Caki2 (cell line): ENCODE data around the gene QSOX2. TPM values are rescaled to one million over a fixed set of nuclear protein-coding genes. Genes with fewer than 3 reads are reported as not detected.

Experiments
- DNase-seq: peaks from one replicate; pipeline ENCODE4 v3.0.0-alpha.2; 2015; ENCODE audit warnings: low read depth
- in situ Hi-C: cut with HindIII; loops from 2 replicates; pipeline ENCODE4 v1.10.0; 2016; ENCODE audit warnings: low sequenced_read_pairs, low pct_unique_long_range_greater_than_20kb, mixed read lengths
- total RNA-seq: library from RNA; depleted of rRNA; stranded (reverse); fragments of >200 nt; shearing (Covaris generic); gene quantifications from 2 replicates; pipeline ENCODE4 v1.2.3, GENCODE V29; 2014; ENCODE audit warnings: low replicate concordance; rRNA removed

QSOX2 gene, protein sequence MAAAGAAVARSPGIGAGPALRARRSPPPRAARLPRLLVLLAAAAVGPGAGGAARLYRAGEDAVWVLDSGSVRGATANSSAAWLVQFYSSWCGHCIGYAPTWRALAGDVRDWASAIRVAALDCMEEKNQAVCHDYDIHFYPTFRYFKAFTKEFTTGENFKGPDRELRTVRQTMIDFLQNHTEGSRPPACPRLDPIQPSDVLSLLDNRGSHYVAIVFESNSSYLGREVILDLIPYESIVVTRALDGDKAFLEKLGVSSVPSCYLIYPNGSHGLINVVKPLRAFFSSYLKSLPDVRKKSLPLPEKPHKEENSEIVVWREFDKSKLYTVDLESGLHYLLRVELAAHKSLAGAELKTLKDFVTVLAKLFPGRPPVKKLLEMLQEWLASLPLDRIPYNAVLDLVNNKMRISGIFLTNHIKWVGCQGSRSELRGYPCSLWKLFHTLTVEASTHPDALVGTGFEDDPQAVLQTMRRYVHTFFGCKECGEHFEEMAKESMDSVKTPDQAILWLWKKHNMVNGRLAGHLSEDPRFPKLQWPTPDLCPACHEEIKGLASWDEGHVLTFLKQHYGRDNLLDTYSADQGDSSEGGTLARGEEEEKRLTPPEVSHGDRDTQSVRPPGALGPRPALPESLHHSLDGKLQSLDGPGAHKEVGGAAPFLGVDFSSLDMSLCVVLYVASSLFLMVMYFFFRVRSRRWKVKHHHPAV
- 16.4 and 39.3 TPM in 2 replicates for total RNA-seq

DNA sequence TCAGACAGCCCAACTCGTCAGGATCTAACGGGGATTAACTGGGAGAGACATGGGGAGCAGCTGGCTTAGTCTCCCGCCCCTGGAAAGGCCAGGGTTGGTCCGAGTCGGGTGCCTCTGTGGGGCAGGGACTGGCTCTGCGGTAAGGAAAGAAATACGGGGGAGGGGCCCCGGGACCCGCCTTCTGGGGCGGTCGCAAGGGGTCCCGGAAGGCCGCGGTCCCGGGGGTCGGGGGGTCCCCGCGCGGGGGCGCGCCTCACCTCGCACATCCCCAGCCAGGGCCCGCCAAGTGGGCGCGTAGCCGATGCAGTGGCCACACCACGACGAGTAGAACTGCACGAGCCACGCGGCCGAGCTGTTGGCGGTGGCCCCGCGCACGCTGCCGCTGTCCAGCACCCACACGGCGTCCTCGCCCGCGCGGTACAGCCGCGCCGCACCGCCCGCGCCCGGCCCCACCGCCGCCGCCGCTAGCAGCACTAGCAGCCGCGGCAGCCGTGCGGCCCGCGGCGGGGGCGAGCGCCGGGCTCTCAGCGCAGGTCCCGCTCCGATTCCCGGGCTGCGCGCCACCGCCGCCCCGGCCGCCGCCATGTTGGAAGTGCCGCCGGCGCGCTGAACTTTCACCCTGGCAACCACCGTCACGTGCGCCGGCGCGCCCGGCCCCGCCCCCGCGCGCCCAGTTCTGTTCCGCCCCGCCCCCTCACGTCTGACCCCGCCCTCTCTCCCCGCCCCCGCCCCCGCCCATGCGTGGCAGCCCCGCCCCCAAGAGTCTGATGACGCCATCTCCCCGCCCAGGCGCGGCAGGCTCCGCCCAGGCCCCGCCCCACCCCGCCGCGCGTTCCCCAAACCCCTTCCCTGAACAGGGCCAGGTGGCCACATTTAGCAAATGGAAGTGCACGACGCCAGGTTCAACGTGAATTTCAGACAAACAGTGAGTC, at the start of gene QSOX2:
TSS of gene QSOX2 (minus strand) at position 594 of the 932 bp plus-strand sequence. CDS start at position 585, 9 bp downstream.
- in situ Hi-C loops = no loop called here
- peak; percentile 34 for DNase-seq

DNA sequence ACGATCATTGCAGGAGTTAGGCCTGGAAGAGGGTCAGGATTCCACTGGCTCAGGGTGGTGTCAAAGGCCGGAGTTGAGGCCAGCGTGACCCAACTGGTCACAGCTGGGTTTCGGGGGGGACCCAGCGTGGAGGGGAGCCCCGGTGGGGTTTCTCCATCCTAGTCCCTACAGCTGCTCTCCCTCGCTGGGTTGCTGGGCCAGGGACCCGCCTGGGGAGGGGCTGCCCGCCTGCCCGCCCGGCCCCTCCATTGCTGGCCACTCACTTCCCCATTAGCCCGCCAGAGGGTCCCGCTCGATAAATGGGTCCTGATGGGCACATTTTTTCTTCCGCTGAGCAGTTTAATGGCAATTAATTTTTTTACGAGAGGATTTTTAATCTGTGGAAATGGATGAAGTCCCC, 49.4 kb upstream of the QSOX2 start:
- in situ Hi-C loops = no loop called here
- DNase-seq = no peak

DNA sequence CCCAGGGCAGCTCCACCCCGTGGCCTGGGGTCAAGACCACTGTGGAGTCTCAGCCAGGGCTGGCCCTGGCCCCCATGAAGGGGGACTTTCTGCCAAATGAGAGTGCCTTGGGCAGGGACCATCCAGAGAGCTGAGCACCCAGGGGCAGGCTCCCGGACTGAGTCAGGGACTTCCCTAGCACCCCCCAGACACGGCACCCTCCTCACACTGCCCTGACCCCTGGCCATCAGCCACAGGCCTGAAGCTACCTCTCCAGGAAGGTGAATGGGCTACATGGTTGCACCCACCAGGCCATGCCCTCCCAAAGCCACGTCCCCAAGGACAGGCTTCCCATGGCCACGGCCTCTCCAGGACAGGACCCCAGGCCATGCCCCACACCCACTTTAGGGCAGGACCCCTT, 48.8 kb upstream of the QSOX2 start:
- in situ Hi-C loops = no loop called here
- DNase-seq = no peak

DNA sequence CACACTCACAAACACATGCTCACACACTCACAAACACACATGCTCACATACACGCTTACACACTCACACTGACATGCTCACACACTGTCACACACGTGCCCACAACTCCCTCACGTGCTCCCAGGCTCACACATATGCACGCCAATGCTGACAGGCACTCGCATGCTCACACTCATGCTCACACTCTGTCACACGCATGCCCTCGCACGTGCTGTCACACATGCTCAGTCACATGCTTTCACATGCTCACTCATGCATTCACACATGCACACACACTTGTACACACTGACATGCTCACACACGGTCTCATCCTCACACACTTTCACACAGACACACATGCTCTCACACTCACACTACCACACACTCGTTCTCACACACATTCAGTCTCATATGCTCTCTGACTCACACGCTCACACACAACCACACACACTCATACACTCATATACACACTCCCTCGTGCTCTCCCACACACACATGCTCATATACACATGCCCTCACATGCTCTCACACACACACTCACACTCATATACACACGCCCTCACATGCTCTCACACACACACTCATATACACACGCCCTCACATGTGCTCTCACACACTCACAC, 48.0 kb upstream of the QSOX2 start:
- DNase-seq = no peak
- in situ Hi-C loops = no loop called here

DNA sequence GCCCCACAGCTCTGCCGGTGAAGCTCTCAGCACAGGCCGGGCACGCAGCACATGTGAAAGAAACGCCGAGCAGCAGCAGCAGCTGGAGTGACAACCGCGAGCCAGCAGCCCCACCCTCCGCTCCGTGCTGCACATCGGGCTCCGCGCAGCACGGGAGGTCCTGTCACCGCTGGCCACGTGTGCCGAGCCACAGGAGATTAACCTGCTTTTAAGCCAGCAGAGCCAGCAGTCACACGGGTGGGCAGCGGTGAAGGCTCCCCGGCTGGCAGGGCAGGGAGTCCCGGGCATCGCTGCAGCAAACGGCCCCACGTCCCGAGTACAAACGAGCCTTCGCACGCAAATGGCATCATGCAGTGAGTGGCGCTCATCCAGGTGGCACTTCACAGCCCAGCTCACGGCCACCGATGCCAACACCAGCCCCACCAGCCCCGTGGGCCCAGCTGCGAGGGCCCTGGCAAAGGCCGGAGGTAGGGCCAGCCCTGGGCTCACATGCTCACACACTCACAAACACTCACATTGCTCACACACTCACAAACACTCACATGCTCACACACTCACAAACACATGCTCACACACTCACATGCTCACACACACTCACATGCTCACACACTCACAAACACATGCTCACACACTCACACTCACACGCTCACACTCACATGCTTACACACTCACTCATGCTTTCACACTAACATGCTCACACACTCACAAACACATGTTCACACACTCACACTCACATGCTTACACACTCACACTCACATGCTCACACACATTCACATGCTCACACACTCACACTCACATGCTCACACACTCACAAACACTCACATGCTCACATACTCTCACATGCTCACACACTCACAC, 47.2 kb upstream of the QSOX2 start:
- in situ Hi-C loops = no loop called here
- DNase-seq = no peak

DNA sequence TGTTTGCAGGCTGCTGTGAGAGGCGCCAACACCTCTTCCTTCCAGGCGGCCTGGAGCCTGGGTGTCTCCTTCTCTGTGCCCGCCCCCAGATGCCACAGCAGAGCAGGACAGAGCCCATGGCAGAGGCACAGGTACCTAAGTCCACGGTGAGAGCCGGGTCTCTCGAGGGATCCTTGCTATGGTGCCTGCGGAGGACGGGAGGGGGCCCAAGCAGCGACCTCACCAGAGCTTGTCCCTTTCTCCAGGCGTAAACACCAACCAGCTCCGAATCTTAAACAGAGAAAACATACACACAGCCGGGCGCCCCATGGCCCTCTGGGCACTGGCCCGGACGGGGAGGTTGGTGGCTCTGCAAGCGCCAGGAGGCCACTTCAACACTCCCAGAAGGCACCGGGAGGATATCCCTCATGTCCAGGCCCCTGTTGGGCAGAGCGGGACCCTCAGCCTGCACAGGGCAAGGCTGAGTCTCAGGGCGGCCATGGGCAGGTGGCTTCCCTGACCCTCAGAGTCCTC, 46.5 kb upstream of the QSOX2 start:
- DNase-seq = no peak
- in situ Hi-C loops = no loop called here

DNA sequence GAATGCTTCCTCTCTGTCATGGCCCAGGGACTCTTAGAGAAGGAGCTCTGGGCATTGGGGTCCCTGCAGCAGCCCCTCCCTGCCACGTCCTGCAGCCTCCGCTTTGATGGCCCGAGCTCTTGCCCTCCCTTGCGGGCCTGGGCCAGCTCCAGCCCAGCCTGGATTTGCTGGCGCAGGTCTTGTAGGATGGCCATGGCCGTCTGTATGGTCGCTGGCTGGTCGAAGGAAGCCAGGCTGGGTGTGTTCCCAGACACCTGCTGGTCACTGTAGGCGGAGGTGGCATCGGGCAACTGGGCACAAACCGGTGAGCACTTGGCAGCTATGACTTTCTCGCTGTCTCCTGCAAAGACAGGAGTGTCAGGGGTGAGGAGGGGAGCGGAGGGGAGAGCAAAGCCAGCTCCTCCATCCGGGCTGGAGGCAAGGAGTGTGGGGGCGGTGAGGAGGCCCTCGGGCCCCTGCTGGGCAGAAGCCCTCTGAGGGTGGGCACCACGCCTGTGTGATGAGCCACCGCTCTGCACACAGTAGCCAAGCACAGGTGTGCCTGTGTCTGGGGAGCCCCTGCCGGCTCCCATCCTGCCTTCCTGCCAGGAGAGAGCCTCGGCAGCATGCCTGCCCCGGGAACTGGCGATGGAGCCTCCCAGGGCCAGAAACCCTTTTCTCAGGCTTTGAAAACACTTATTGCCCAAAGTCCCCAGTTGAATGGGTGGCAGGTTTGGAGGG, 45.9 kb upstream of the QSOX2 start:
- in situ Hi-C loops = no loop called here
- no peak for DNase-seq

DNA sequence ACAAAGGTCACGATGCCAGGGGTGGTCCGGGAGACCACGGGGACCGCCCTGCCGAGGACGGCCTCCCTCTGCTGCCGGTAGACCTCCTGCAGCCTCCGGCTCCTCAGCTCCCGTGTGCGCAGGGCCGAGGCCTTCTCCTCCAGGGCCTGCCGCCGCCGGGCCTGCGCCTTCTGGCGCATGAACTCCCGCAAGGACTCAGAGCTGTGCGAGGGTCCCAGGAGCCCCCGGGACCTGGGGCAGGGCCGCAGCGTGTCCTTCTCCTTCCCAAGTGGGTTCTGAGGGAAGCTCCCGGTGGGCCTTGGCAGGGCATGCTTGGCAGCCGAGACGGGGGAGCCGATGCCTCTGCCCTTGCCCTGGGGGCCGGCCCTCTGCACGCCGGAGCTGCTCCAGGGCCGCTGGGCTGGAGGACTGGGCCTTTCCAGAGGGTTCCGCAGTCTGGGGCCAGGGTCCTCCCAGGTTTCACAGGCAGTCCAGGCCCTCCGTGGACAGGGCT, 44.9 kb upstream of the QSOX2 start:
- no peak for DNase-seq
- in situ Hi-C loops = no loop called here

DNA sequence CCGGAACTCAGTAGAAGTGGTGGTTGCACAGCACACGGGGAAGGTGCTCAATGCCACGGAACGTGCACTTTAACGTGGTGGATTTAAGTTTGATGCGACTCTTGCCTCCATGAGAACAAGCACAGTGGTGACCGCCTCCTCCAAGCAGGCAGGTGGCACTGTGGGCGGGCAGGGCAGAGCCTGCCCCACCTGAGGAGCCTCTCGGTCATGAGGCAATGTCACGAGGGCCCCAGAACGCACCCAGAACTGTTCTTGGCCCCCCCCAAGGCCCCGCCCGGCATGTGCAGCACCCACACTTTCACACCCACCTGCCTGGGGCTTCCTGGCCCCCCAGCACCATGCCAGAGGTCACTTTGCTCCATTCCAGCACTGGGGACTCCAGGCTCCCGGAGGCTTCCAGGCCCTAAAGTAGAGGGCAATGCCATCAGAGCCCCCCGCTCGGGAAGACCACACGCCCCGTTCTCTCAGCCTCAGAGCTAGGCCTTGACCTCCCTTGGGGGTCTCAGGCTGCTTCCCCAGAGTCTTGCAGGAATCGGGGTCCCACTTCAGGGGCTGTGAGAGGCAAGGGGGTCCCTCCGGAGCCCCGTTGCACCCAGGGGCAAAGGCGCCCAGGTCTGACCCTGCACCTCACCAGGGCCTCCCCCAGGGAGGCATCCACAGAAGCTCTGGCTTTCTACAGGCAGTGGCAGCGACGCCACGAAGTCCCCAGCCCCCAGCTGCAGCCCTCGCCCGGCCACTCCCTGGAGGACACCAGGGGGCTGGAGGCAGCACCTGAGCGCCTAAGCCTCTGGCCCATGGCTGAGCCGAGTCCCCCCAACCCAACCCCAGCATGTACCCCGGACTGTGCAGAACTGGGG, 44.3 kb upstream of the QSOX2 start:
- in situ Hi-C loops = no loop called here
- no peak for DNase-seq

DNA sequence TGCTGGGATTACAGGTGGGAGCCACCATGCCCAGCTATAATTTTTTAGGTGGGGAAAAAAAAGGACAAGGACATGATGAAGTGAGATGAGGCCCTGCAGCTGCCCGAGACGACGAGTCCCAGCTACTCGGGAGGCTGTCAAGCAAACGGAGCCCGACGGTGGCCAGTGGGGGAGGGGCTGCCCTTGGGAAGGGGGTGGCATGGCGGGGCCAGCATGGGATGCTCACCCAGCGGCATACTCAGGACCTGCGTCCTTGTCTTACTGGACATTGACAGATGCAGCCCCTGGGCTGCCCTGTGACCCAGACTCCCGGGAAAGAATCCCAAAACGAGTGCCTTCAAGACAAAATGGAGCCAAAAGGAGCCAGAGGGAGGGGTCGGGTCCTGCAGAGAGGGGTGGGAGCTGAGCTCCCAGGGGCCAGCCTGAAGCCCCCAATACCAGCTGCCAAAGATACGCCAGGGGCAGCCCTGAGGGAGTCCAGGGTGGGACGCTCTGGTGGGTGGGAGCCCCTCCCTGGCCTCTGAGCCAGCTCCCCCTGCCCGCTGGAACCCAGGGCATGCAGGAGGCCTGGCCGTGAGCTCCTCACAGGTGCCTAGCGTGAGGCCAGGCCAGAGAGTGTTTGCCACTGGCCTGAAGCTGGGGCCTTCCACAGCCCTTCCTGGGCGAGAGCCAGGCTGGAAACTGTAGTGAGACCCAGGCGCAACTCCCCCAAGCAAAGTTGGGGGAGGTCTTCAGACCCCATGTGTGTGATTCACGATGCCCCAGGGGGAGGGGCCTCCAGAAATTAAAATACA, 42.5 kb upstream of the QSOX2 start:
- no peak for DNase-seq
- in situ Hi-C loops = no loop called here

DNA sequence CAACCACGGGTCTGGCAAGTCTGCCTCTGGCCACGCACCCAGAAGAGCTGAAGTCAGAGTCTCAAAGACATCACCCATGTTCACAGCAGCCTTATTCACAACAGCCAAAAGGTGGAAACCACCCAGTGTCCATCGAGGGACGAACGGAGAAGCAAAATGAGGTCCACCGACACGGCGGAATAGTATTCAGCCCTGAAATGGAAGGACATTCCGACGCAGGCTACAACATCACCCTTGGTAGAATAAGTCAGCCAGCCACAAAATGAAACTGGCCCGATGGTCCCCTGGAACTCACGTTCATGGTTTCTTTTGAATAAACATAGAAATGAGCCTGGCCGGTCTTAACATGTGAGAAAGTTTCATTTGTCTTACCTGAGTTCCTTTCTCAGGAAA, 41.4 kb upstream of the QSOX2 start:
- DNase-seq = no peak
- in situ Hi-C loops = no loop called here

DNA sequence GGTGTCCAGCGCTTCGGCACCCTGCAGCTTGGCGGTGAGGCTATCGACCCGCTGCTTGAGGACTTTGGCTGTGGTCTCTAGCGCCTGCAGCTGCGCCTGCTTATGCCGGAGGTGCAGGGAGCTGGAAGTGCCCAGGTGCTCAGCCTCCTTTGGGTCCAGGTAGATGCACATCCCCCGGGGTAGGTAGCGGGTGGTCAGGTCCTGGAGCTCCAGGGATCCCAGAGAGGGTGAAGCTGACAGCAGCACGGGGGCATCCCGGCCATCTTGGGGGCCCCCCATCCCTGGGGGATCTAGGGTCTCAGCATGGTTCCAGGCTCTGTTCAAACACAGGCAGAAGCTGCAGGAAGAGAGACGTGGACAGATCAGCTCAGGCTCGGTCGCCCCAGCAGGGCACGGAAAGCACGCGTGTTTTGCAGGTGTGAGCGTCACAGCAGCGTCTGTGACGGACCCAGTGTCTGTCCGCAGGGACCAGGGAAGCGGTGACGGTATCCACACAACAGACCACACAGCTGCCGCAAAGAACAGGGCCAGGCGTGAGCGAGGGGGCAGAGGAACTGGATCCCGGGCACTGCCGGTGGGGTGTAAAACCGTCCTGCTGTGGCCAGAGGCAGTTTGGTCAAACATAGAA, 40.9 kb upstream of the QSOX2 start:
- in situ Hi-C loops = no loop called here

DNA sequence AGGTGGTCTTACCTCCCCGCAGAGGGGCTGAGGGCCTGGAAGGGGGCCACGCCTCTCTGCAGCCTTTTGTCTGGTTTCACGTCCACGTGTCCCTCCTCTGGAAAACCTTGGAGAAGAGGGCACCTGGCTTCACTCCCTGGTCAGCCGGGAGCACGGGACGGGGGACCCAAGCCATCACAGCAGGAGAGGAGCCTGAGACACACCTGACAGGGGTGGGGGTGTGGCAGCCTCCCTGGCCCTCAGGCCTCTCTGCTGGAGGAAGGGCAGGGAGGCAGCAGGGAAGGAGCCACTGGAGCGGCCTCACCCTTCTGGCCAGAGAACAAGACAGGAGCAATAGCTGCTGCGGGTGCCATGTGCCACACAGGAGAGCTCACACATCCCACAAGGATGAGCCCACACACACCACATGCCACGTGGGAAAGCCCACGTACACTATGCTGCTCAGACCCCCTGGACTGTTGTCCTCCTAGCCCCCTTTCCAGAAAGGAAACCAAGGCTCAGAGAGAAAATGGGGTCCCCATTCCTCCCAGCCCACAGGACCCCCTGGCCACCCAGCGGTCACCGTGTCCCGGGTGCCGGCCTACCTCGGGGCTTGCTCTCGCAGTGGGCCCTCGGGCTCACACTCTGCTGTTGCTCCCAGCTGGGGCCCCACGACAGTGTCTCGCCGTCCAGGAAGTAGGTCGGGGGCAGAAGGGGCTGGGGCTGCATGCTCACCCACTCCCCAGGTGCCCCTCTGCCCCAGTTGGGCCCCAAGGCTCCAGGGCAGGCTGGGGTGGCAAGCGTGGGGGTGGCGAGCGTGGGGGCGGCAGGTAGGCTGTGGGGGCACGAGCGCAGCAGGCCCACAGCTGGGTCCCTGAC, 40.1 kb upstream of the QSOX2 start:
- in situ Hi-C loops = no loop called here
- DNase-seq = no peak

More for the DNA sequence above, 40.9 kb upstream of the QSOX2 start:
- DNase-seq = no peak

DNA sequence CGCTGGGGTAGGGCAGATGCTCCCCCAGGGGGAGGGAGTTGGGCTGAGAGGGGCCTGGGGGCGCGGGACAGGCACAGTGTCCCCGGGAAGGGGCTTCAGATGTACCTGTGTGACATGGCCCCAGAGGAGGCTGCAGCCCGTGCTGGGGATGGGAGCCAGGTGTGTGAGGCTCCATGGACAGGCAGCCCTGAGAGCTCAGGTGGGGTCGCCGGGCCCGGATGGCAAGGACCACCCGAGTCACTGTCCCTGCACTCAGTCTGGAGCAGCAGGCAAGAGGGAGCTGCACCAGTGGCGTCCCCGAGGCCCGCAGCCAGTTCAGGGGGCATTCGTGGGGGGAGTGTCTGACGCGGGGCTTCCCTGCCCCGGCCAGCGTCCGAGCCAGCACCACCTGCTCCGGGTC, 39.3 kb upstream of the QSOX2 start:
- in situ Hi-C loops = no loop called here
- no peak for DNase-seq
